ENCODE measurements around the gene CSF3. TPM values are rescaled to one million over a fixed set of nuclear protein-coding genes. Genes with fewer than 3 reads are reported as not detected.

Gene CSF3
- total RNA-seq, 2 experiments from 2014 or later: not detected

- peaks cover 34% of the 10 kb centered on the region for H3K36me3 ChIP-seq (ENCODE audit: insufficient read depth, low read length)
- peak within 1 kb of the TSS; percentile 85 for H2AFZ ChIP-seq (ENCODE audit: low read length)
- peaks cover 22% of the 10 kb centered on the region; the same call in 1 of the 2 replicates for H4K20me1 ChIP-seq (ENCODE audit: insufficient read depth, low read length)
- peaks cover 23% of the 10 kb centered on the region for H3K4me1 ChIP-seq (ENCODE audit: insufficient read depth, low read length, poor library complexity, severe bottlenecking)
- peaks cover 30% of the 10 kb centered on the region for H3K79me2 ChIP-seq (ENCODE audit: insufficient read depth, low read depth, low read length)
- POLR2A ChIA-PET: interaction anchor here (0.7 to 1.8 kb wide), 6 partner anchors 11 to 251 kb away, joined by 3 to 7 read pairs (median 4); partner anchors contain the start of gene MED24
- H3K4me3 ChIP-seq (ENCODE audit: low read depth, low read length, poor library complexity, severe bottlenecking): peak within 1 kb of the TSS; percentile 96
- CTCF ChIA-PET (ENCODE audit: unreplicated experiment): no interaction called here
- peak within 1 kb of the TSS; percentile 93 for H3K4me2 ChIP-seq (ENCODE audit: low read length)
- H3K27ac ChIP-seq (ENCODE audit: low read depth, low read length, poor library complexity, severe bottlenecking): peak within 1 kb of the TSS; percentile 64
- TF ChIP-seq EZH2phosphoT487 (IDR thresholded peaks at IDR 0.05; ENCODE audit: borderline replicate concordance, low read depth, low read length) (no peak), CTCF (conservative IDR thresholded peaks at IDR 0.05; ENCODE audit: low read length) (peak; percentile 79)
- DNase-seq (ENCODE audit: low spot score): peak; percentile 100
- H3K9me3 ChIP-seq (ENCODE audit: low read length): no peaks in the 10 kb centered on the region
- intact Hi-C loops (cut with micrococcal nuclease; ENCODE audit: unreplicated experiment): loop anchor here (1.0 kb wide), 6 partner anchors 21 to 358 kb away; partner anchors contain the start of genes IKZF3, LRRC3C and ORMDL3
- no TSS peak for BruUV-seq (replicated peaks)
- no peaks in the 10 kb centered on the region for H3K9me2 ChIP-seq (ENCODE audit: insufficient read depth, low read length)
Measured at GRCh38 chr17:39980351-39981206, 34.7 kb upstream of the CSF3 start, which contains the start of gene PSMD3. Gene PSMD3 (plus strand): TSS chr17:39980807. CDS start chr17:39980971, 164 bp downstream.

- DNase-seq (ENCODE audit: low spot score): no peak
- Histone ChIP-seq H3K27ac (ENCODE audit: low read depth, low read length, poor library complexity, severe bottlenecking) (peak overlapping the region; percentile 64), H3K9me3 (ENCODE audit: low read length) (no peaks in the 10 kb centered on the region), H3K36me3 (ENCODE audit: insufficient read depth, low read length) (peaks cover 41% of the 10 kb centered on the region), H3K4me3 (ENCODE audit: low read depth, low read length, poor library complexity, severe bottlenecking) (peak overlapping the region; percentile 96), H3K79me2 (ENCODE audit: insufficient read depth, low read depth, low read length) (peaks cover 30% of the 10 kb centered on the region), H2AFZ (ENCODE audit: low read length) (no peak overlapping the region), H3K4me1 (ENCODE audit: insufficient read depth, low read length, poor library complexity, severe bottlenecking) (peaks cover 23% of the 10 kb centered on the region), H4K20me1 (ENCODE audit: insufficient read depth, low read length) (peaks cover 22% of the 10 kb centered on the region; the same call in 1 of the 2 replicates), H3K4me2 (ENCODE audit: low read length) (peak overlapping the region; percentile 93), H3K9me2 (ENCODE audit: insufficient read depth, low read length) (no peaks in the 10 kb centered on the region)
- TF ChIP-seq CTCF (conservative IDR thresholded peaks at IDR 0.05; ENCODE audit: low read length) (no peak), EZH2phosphoT487 (IDR thresholded peaks at IDR 0.05; ENCODE audit: borderline replicate concordance, low read depth, low read length) (no peak)
- BruUV-seq (replicated peaks): no TSS peak
- intact Hi-C loops (cut with micrococcal nuclease; ENCODE audit: unreplicated experiment): no loop called here
- ChIA-PET POLR2A (interaction anchor here (0.9 kb wide), 1 partner anchor 251 kb away, joined by 4 read pairs; no protein-coding TSS in a partner anchor), CTCF (ENCODE audit: unreplicated experiment) (no interaction called here)
Measured at GRCh38 chr17:39981207-39981741, 34.0 kb upstream of the CSF3 start.
